Femur (tissue), 1 donor: ENCODE results near the gene SLC4A2.

ENCODE experiments used
- DNase-seq: peaks from one replicate; pipeline ENCODE4 v3.0.0-alpha.2; 2017

SLC4A2 gene

GRCh38 chr7:151117565-151117964 lies 58.2 kb downstream of the SLC4A2 start:
- no peak for DNase-seq

GRCh38 chr7:151118108-151119054 lies 59.0 kb downstream of the SLC4A2 start:
- DNase-seq: no peak

DNA sequence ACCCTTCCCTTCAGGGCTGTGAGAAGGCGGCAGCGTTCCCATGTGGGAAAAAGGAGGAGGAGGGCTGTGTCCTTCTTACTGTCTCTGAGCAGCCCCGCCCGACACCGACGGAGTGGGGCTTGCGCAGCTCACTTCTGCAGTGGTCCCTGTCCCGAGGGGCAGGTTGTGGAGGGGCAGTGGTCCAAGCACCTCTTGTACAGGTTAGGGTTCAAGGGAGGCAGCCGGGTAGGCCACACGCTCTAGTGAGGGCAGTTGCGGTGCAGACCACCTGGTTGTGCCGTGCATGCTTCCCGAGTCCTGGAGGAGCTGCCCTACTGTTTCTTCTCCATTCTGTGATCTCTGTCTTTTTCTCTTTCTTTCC lies 59.6 kb downstream of the SLC4A2 start:
- no peak for DNase-seq

DNA sequence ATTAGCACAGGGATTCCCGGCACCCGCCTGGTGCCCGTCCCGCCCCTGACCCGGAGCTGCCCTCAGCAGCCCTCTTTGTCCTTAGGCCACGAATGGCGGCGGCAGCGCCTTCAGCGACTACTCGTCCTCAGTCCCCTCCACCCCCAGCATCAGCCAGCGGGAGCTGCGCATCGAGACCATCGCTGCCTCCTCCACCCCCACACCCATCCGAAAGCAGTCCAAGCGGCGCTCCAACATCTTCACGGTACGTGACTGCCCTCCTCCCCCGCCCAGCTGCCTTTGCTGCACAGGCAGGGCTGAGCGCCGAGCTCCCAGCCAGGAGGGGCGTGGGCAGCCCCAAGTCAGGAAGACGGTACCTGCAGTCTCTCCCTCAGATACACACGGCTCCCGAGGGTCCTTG lies 60.5 kb downstream of the SLC4A2 start:
- DNase-seq: no peak

DNA sequence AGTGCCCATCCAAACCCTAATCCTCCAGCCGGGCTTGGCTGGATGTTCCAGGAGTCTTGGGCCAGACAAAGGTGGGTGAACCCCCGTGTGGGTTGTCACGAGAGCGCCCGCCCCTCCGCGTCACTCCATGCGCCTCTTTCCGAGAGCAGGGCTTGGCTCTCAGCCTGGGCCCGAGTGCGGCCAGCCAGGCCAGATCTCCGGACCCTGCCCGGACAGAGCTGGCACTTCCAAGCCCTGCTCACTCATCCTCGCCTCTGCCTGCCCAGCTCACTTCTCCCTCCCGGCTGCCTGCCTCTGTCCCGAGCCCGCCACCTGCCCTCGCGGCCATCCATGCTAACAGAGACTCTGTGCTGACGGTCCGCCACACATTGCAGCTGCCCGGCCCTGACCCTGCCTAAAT lies 61.5 kb downstream of the SLC4A2 start:
- DNase-seq: no peak

- no peak for DNase-seq
Measured at GRCh38 chr7:151121380-151122170, 62.2 kb downstream of the SLC4A2 start.

DNA sequence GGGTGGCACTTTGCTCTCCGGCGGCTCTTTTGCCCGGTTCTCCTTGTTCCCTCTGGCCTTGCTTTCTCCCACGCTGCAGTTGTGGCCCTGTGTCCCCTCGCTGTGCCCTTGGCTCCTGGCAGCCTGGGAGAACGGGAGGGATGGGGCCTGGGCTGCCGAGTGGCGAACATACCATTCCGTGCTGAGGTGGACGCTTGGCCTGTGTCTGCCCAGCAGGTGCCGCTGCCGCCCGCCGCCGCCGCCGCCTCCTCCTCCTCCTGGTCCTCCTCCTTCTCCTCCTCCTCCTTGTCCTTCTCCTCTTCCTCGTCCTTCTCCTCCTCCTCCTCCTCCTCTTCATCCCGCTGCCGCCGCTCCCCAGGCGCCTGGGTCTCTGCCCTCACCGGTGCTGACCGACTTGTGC lies 62.9 kb downstream of the SLC4A2 start:
- no peak for DNase-seq

DNA sequence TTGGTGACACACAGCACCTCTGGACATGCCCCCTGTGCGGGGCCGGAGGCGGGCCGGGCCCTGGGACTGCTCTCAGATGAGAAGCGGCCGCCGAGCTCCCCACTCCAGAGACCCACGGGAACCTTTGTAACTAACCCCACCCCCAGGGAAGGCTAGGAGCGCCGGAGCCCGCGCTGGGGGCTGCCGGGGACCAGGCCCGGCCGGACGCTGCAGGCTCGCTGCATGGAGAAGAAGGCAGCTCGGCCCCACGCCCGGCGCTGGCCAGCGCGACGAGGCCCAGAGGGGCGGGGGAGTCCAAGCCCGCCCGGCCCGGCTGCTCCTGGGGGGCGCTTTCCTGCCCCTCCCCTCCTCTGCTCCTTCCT lies 63.4 kb downstream of the SLC4A2 start:
- DNase-seq: no peak

- no peak for DNase-seq
Measured at GRCh38 chr7:151123158-151123821, 63.9 kb downstream of the SLC4A2 start.

DNA sequence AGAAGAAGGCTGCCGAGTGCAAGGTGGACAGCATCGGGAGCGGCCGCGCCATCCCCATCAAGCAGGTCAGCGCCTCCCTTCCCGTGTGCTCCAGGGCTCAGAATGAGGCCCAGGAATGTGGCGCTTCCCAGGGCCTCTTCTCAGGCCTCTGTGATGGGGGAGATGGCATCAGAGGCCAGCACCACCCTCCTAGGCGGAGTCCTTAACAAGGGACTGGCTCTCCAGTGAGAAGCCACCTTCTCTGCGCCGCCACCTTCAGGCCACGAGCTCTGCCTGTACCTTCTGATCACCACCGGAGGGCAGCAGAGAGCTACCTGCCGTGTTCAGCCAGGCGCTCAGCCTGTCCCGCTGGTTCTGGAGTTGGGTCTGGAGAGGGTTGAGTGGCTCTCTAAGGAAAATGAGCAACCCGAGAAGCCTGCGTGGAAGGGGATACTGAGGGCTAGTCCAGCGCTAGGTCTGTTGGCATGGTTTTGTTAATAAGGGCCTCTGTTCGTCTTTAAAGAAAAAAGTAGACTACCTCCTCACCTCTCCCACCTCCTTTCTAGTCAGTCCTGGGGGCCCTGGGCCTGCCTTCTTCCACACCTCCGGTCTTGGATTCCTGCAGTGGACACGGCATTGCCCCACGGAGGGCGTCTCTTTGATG lies 64.6 kb downstream of the SLC4A2 start:
- peak; percentile 89 for DNase-seq

GRCh38 chr7:151124481-151124880 lies 65.1 kb downstream of the SLC4A2 start:
- no peak for DNase-seq

DNA sequence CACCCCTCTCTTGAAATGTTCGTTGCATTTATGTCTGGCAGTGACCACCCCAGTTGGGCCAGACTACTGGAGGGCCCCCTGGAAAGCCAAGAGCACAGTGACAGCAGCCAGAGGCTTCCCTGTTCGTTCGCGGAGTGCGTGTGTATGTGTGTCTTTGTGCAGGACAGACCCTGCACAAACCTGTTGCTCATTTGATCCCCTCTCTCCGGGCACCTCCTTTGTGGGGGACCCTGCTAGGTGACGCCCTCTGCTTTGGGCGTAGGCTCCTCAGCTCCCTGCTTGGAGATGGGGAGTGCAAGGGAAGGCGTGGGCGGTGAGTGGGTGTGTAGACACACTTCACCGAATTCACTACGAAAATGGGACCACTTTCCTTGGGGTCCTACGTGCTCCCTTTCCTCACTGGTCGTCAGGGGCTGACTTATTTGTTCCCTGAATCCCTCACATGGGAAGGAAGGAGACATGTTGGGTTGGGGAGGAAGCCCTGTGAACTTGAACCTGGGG lies 65.6 kb downstream of the SLC4A2 start:
- no peak for DNase-seq

DNA sequence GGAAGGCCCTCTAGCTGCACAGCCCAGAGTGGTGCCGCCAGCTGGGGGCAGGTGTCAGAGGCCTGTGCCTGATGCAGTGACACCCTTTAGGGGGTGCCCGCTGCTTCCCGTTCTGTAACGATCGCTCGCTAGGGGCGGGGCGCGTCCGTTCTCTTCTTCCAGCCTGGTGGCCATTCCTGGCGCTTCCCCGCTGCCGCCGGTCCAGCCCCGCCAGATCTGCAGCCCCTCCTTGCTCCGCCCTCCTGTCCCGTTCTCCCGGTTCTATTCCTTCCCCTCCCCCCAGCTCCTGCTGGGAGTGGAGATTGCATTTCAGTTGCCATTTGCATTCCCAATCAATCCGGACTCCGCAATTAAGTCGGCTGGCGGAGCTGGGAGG lies 66.1 kb downstream of the SLC4A2 start:
- DNase-seq: peak; percentile 66

DNA sequence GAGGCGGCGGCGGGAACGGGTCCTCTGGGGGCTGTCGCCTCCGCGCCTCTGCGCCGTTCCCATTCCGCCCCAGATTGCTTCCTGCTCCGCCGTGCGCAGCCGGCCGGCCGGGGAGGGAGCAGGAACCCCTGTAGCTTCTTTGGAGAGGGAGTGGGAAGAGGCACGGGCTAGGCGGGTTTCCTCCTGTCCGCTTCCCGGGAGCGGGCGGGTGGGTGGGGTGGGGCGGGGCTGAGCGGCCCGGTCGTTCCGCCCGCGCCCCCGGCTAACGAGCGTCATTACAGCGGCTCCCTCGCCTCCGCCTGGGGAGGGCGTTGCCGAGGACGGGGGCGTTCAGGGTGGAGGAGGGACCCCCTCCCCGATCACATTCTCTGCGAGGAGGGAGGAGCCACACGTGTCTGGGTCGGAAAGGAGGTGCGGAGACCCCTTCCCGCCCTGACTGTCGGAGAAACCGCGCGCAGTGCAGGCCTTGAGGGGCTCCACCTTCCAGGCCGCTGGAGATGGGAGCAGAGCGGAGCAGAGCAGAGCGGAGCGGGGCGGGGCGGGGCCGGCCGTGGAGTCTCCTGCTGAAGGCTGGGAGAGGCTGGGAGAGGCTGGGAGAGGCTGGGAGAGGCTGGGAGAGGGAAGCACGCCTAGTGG lies 66.6 kb downstream of the SLC4A2 start:
- no peak for DNase-seq
